ENCODE measurements around the gene STUM.

GRCh38 chr1:226654668-226655055, 106.1 kb downstream of the STUM start:
- TF ChIP-seq TCF12 (IDR thresholded peaks at IDR 0.05; ENCODE audit: low read depth, low read length), result no peak
- TF ChIP-seq YY1 (IDR thresholded peaks at IDR 0.05; ENCODE audit: low read depth, low read length), result no peak
- TF ChIP-seq CTCF (IDR thresholded peaks at IDR 0.05; ENCODE audit: control extremely low read depth in 1 of 3, insufficient read depth in 1 of 3, low read depth in 1 of 3, low read length in 3 of 3), result no peak
- no peak for TF ChIP-seq MAX (IDR thresholded peaks at IDR 0.05)
- no peak for TF ChIP-seq CBX8 (IDR thresholded peaks at IDR 0.05; ENCODE audit: borderline replicate concordance, low read depth, low read length)
- no peak for TF ChIP-seq ATF3 (IDR thresholded peaks at IDR 0.05; ENCODE audit: insufficient read depth, low read depth, low read length)
- no peak for TF ChIP-seq JUND (IDR thresholded peaks at IDR 0.05; ENCODE audit: low read length)
- TF ChIP-seq POLR2A (IDR thresholded peaks at IDR 0.05; ENCODE audit: control extremely low read depth in 1 of 2, low read depth in 2 of 2, low read length in 2 of 2), result no peak
- no peak for TF ChIP-seq SAP30 (IDR thresholded peaks at IDR 0.05; ENCODE audit: insufficient read depth, insufficient replicate concordance, low read length)
- TF ChIP-seq KDM5A (IDR thresholded peaks at IDR 0.05; ENCODE audit: low read length), result no peak
- no peak for TF ChIP-seq EP300 (IDR thresholded peaks at IDR 0.05; ENCODE audit: borderline replicate concordance in 1 of 2, low read depth in 2 of 2, low read length in 2 of 2)
- TF ChIP-seq EZH2 (IDR thresholded peaks at IDR 0.05; ENCODE audit: low read depth, low read length, severe bottlenecking), result no peak

All from H1 (cell line).